GM10847 (cell line): ENCODE data around the gene ZDHHC7.

Experiments
- POLR2A ChIP-seq: IDR thresholded peaks from 2 replicates; pipeline ENCODE4 v1.6.1; 2011; ENCODE audit not compliant: insufficient read length; ENCODE audit errors: extremely low read depth

The ZDHHC7 gene

GRCh38 chr16:84990782-84991181 is 20.6 kb downstream of the ZDHHC7 start:
- TF ChIP-seq POLR2A: no peak

GRCh38 chr16:84989749-84990620 is 21.4 kb downstream of the ZDHHC7 start:
- TF ChIP-seq POLR2A: no peak

- no peak for TF ChIP-seq POLR2A
Measured at GRCh38 chr16:84988328-84989080, 22.8 kb downstream of the ZDHHC7 start.

GRCh38 chr16:84986879-84987278 is 24.5 kb downstream of the ZDHHC7 start:
- TF ChIP-seq POLR2A: no peak

- TF ChIP-seq POLR2A: no peak
Measured at GRCh38 chr16:84986102-84986501, 25.2 kb downstream of the ZDHHC7 start.

GRCh38 chr16:84985079-84986065 is 26.0 kb downstream of the ZDHHC7 start:
- no peak for TF ChIP-seq POLR2A

- TF ChIP-seq POLR2A: no peak
Measured at GRCh38 chr16:84982434-84982833, 28.9 kb downstream of the ZDHHC7 start.

- no peak for TF ChIP-seq POLR2A
Measured at GRCh38 chr16:84979516-84979915, 31.8 kb downstream of the ZDHHC7 start.

GRCh38 chr16:84976644-84977400 is 34.5 kb downstream of the ZDHHC7 start:
- TF ChIP-seq POLR2A: no peak

GRCh38 chr16:84975522-84975921 is 35.8 kb downstream of the ZDHHC7 start:
- TF ChIP-seq POLR2A: no peak

- TF ChIP-seq POLR2A: no peak
Measured at GRCh38 chr16:84975066-84975465, 36.3 kb downstream of the ZDHHC7 start.

- no peak for TF ChIP-seq POLR2A
Measured at GRCh38 chr16:84973776-84974523, 37.4 kb downstream of the ZDHHC7 start.

GRCh38 chr16:84973236-84973635 is 38.1 kb downstream of the ZDHHC7 start:
- TF ChIP-seq POLR2A: no peak
